ENCODE measurements around the gene FANCC. TPM values are rescaled to one million over a fixed set of nuclear protein-coding genes. Genes with fewer than 3 reads are reported as not detected.

FANCC gene
- total and polyA plus RNA-seq, 12 donors, result 1.9 to 6.1 (median 3.3) TPM

- TF ChIP-seq CTCF (IDR thresholded peaks at IDR 0.05), result no peak
- no peak for TF ChIP-seq POLR2A (IDR thresholded peaks at IDR 0.05)
- Histone ChIP-seq H3K27ac (peak overlapping the region in 2 of 5 donors; percentile 39 to 75), H3K27me3 (no peaks in the 10 kb centered on the region), H3K4me3 (no peak overlapping the region), H3K4me1 (replicated peaks in 1 of 2) (peaks cover 0 to 25% of the 10 kb centered on the region in 2 donors), H3K36me3 (replicated peaks in 1 of 2) (peaks cover 0 to 4% of the 10 kb centered on the region in 2 donors), H3K9me3 (replicated peaks in 1 of 3) (no peaks in the 10 kb centered on the region)
- DNase-seq, result peak in 5 of 7 donors; percentile 42 to 77 (median 66)
- WGBS, 4 donors, result 64 to 78% (median 71%) methylated on average over 15 to 18 of the region's 18 CpGs
- intact Hi-C loops (cut with DNase I), result no loop called here
Observed at GRCh38 chr9:95107001-95107749, 210.3 kb downstream of the FANCC start.

DNA sequence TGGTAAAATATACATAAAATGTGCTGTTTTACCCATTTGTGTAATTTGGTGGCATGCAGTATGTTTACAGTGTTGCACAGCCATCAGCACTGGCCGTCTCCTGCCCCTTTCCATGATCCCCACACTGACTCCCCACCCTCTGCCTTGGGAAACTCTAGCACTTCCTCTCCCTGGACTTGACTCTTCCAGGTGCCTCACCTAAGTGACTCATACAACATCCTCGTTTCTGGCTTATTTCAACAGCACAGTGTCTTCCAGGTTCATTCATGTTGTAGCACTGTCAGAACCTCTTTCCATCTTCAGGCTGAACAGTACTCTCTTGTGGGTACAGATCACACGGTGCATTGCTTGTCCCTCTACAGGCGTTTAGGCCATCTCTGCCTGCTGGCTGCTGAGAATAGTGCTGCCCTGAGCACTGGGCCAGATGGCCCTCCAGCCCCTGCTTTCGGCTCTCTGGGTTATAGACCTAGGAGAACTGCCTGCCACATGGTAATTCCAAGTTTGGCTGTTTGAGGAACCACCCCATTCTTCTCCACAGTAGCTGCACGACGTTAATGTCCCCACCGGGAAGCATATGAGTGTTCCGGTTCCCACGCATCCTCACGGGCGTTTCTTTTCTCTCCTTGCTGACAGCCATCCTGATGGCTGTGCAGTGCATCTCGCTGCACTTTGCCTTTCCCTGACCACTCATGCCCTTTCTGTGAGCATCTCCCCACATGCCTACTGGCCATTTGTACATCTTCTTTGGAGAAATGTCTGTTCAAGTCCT lies 211.8 kb downstream of the FANCC start:
- H3K27ac ChIP-seq, result peak overlapping the region in 1 of 5 donors; percentile 6
- H3K9me3 ChIP-seq (replicated peaks in 1 of 3), result no peaks in the 10 kb centered on the region
- TF ChIP-seq CTCF (IDR thresholded peaks at IDR 0.05) (no peak), POLR2A (IDR thresholded peaks at IDR 0.05) (no peak)
- H3K4me3 ChIP-seq, result no peak overlapping the region
- intact Hi-C loops (cut with DNase I), result no loop called here
- 86 to 90% (median 89%) methylated on average over 13 of the region's 13 CpGs for WGBS, 4 donors
- no peak for DNase-seq
- H3K4me1 ChIP-seq (replicated peaks in 1 of 2), result peaks cover 0 to 29% of the 10 kb centered on the region in 2 donors
- H3K27me3 ChIP-seq, result no peaks in the 10 kb centered on the region
- peaks cover 0 to 14% of the 10 kb centered on the region in 2 donors for H3K36me3 ChIP-seq (replicated peaks in 1 of 2)

DNA sequence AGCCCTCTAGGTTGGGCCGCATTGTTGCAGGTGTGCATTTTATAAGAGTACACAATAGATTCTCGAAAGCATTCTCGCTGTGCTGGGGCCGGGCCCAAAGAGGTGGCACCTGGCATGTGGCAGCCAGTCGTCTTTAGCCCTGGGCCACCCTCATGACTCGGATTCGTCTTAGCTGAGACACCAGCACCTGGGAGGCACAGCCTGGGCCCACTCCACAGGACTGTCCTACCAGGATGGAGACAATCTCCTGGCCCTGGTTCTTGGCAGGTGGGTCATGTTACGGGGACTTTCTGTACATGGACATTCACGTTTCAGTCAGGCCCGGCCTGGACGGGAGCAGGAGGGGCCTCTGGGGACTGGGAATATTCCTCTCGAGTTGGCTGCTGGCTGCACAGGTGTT lies 212.5 kb downstream of the FANCC start:
- Histone ChIP-seq H3K27ac (no peak overlapping the region), H3K4me1 (replicated peaks in 1 of 2) (peaks cover 0 to 35% of the 10 kb centered on the region in 2 donors), H3K27me3 (no peaks in the 10 kb centered on the region), H3K36me3 (replicated peaks in 1 of 2) (peaks cover 0 to 14% of the 10 kb centered on the region in 2 donors), H3K4me3 (no peak overlapping the region), H3K9me3 (replicated peaks in 1 of 3) (no peaks in the 10 kb centered on the region)
- TF ChIP-seq CTCF (IDR thresholded peaks at IDR 0.05), result no peak
- TF ChIP-seq POLR2A (IDR thresholded peaks at IDR 0.05), result no peak
- intact Hi-C loops (cut with DNase I), result no loop called here
- 94 to 96% (median 95%) methylated on average over 8 to 12 of the region's 12 CpGs for WGBS, 4 donors
- DNase-seq, result no peak

GRCh38 chr9:95104581-95104960 lies 212.9 kb downstream of the FANCC start:
- Histone ChIP-seq H3K4me3 (no peak overlapping the region), H3K4me1 (replicated peaks in 1 of 2) (peaks cover 0 to 36% of the 10 kb centered on the region in 2 donors), H3K27ac (peak overlapping the region in 1 of 5 donors; percentile 40), H3K36me3 (replicated peaks in 1 of 2) (peaks cover 0 to 14% of the 10 kb centered on the region in 2 donors), H3K27me3 (no peaks in the 10 kb centered on the region), H3K9me3 (replicated peaks in 1 of 3) (no peaks in the 10 kb centered on the region)
- DNase-seq, result no peak
- TF ChIP-seq POLR2A (IDR thresholded peaks at IDR 0.05) (no peak), CTCF (IDR thresholded peaks at IDR 0.05) (no peak)
- WGBS, 4 donors, result 88 to 94% (median 88%) methylated on average over 7 to 8 of the region's 8 CpGs
- intact Hi-C loops (cut with DNase I), result no loop called here
